Astrocyte of the spinal cord (primary cell): ENCODE measurements around the gene UCP1.

ENCODE experiments used
- DNase-seq: peaks from one replicate; pipeline ENCODE4 v3.0.0; 2011; ENCODE audit warnings: low read depth, low spot score
- H3K4me3 ChIP-seq: 2 replicates; pipeline ENCODE4 v1.5.1; 2011; ENCODE audit warnings: low read depth, mild to moderate bottlenecking, low read length, moderate library complexity
- in situ Hi-C: cut with HindIII; loops from 2 replicates; pipeline ENCODE4 v1.10.0; 2017; ENCODE audit warnings: low sequenced_read_pairs
- TF ChIP-seq, protein P1 (sequence below): IDR thresholded peaks from 2 replicates; pipeline ENCODE4 v1.5.1; 2012; ENCODE audit warnings: low read depth, mild to moderate bottlenecking, low read length, inconsistent platforms

The UCP1 gene

DNA sequence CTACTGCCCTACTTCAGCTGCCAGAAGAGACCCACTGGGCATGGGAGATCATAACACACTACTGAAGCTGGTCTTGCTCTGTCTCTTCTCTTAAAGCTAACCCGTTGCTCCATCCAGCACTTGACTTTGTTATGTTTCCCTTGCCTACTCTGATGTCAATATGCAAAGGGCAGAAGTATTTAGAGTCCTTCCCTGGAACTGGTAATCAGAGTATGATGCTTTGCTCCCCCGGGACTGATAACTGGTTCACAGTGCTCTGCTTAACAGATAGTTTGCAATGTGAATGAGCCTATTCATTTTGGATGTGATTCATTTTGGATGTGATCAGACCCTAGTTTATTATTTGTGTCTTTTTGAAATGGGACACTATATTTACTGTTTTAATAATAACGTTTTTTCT lies 12.3 kb upstream of the UCP1 start:
- no peak overlapping the region for H3K4me3 ChIP-seq
- in situ Hi-C loops, result no loop called here

DNA sequence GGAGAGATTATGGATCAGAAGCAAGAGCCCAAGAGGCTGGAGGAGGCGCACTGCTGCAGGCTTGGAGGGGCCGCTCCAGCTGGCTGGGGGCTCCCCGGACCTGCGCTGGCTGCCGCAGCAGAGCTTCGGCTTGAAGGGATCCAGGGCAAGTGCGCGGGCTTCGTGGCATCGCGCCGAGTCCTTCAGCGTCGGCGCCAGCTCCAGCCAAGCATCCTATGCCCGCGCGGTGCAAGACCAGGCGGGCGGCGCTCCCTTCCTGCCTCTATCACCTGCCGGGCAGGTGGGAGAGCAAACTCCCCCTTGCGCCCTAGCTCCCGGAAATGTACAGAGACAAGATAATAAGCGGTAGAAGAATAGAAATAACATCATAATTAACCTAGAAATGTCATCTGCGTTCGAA lies 10.5 kb upstream of the UCP1 start:
- DNase-seq, result no peak
- in situ Hi-C loops, result no loop called here

More for the DNA sequence above, 12.3 kb upstream of the UCP1 start:
- TF ChIP-seq, protein P1, sequence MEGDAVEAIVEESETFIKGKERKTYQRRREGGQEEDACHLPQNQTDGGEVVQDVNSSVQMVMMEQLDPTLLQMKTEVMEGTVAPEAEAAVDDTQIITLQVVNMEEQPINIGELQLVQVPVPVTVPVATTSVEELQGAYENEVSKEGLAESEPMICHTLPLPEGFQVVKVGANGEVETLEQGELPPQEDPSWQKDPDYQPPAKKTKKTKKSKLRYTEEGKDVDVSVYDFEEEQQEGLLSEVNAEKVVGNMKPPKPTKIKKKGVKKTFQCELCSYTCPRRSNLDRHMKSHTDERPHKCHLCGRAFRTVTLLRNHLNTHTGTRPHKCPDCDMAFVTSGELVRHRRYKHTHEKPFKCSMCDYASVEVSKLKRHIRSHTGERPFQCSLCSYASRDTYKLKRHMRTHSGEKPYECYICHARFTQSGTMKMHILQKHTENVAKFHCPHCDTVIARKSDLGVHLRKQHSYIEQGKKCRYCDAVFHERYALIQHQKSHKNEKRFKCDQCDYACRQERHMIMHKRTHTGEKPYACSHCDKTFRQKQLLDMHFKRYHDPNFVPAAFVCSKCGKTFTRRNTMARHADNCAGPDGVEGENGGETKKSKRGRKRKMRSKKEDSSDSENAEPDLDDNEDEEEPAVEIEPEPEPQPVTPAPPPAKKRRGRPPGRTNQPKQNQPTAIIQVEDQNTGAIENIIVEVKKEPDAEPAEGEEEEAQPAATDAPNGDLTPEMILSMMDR, result no peak
- no peak for DNase-seq

DNA sequence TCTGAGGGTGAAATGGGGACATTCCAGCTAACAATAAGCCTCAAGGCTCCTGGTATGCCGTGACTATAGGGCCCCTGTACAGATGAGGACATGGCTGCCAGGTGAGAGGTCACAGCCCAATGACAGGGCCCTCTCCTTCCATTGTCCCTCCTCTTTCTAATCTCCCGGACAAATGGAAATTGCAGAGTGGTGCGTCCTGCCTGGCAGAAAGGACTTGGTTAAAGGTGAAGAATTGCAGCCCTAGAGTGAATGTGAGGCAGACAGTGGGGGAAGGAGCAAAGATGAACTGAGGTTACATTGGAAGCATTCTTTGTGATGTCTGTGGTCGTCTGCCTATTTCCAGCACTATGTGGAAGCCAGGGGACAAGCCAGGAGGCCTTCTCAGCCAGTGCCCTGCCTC lies 6.7 kb upstream of the UCP1 start:
- no peak overlapping the region for H3K4me3 ChIP-seq
- in situ Hi-C loops, result no loop called here
- DNase-seq, result no peak
- TF ChIP-seq, protein P1, result no peak

More for the DNA sequence above, 10.5 kb upstream of the UCP1 start:
- TF ChIP-seq, protein P1, result no peak
- no peak overlapping the region for H3K4me3 ChIP-seq

DNA sequence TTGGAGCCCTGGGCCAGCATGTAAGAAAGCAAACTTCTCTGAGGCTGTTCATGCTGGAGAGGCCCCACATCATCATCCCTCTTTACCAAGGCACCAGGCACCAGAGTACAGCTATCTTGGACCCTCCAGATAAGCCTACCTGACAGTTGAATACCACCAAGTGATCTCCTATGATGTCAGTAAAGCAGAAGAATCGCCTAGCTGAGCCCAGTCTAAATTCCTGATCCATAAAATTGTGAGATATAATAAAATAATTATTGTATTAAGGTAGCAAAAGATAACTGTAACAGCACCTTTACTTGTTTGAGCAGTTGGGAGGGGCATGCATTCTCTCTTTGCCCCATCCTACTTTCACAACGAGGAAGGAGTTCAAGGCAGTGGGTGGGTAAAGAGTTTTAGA lies 2.9 kb upstream of the UCP1 start:
- in situ Hi-C loops, result no loop called here
- no peak overlapping the region for H3K4me3 ChIP-seq
- DNase-seq, result no peak
- TF ChIP-seq, protein P1, result no peak

DNA sequence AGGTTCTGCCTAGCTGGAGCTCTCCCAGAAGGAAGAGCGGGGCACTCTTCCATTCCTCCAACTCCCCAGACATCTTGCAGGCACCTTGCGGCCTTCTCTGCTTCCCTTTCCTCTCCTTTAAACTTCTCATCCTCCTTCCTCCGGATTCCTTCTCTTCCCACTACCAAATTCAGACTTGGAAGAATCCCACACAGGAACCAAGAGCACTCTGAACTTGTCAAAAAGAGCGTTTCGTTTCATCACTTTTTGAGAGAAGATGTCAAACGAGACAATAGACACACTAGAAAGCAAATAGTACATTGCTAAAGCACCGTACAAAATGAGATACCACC lies 512 bp upstream of the UCP1 start:
- H3K4me3 ChIP-seq, result no peak overlapping the region
- in situ Hi-C loops, result no loop called here
- TF ChIP-seq, protein P1, result no peak
- DNase-seq, result no peak

DNA sequence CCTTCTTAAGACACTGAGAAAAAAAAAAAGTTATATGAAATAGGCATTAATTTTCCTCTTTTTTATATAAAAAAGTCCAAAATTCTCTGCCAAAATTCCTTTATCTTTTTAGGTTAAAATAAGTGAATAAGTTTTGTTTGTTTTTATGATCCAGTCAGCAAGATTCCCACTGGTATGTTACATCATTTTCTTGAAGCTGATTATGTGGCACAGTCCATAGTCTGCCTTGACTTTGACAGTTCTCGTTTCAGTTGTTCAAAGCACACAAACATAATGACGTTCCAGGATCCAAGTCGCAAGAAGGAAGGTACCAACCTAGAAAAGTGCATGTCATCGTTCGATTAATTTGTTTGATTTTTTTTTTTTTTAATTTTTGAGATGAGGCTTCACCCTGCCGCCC lies 9.1 kb downstream of the UCP1 start:
- TF ChIP-seq, protein P1, result no peak
- in situ Hi-C loops, result no loop called here
- no peak overlapping the region for H3K4me3 ChIP-seq
- no peak for DNase-seq

DNA sequence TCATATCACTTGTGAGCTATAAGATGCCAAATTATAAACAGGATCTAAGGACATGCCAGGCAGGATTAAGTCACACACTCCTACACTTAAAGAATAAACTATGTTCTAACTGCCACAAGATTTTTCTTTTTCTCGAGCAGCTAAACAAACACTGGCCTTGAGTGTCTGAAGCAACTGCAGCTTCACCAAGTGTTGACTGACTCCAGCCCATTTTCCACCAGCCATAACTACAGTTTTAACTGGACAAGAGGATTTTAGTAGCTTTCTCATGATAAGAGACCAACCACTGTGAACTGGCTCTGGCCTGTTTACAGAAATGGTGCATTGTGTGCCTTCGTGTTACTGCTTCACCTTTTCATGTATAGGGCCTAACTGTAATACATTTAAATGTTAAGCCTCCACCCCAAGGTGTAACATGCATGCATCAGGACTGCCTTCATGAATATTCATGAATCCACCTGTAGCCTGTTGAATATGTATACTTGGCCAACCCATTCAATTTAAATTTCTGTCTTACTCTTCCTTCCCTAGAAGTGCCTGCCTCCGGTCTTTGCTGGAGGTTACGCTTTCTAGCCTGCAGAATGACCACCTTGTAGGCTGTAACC lies 10.8 kb downstream of the UCP1 start:
- TF ChIP-seq, protein P1, result no peak
- in situ Hi-C loops, result no loop called here
- DNase-seq, result no peak
- H3K4me3 ChIP-seq, result no peak overlapping the region
